Stimulated activated naive CD8-positive, alpha-beta T cell treated with anti-CD3 and anti-CD28 coated beads, Interleukin-15, Interleukin-2, amounts not matched to agents 100 ng/mL and 50 ng/mL, for 24 hours (primary cell): ENCODE results near the gene INO80E.
"Not testable (repeated sequence)": the region's sequence is repeated elsewhere in the genome, so short reads cannot be mapped to it uniquely, and the experiment has no call there.

ENCODE experiments used
- H3K27ac Mint-ChIP-seq: one replicate; pipeline ENCODE4 v1.8.0; 2021; ENCODE audit warnings: mild to moderate bottlenecking, mixed read lengths
- H3K27me3 Mint-ChIP-seq: one replicate; pipeline ENCODE4 v1.8.0; 2021; ENCODE audit warnings: mixed read lengths
- H3K36me3 Mint-ChIP-seq: one replicate; pipeline ENCODE4 v1.8.0; 2021; ENCODE audit warnings: low read depth, mixed read lengths
- H3K4me1 Mint-ChIP-seq: one replicate; pipeline ENCODE4 v1.8.0; 2021; ENCODE audit warnings: low read depth, mixed read lengths
- H3K4me3 Mint-ChIP-seq: one replicate; pipeline ENCODE4 v1.8.0; 2021; ENCODE audit warnings: mild to moderate bottlenecking, mixed read lengths
- H3K9me3 Mint-ChIP-seq: one replicate; pipeline ENCODE4 v1.8.0; 2021; ENCODE audit warnings: mixed read lengths

Gene INO80E, protein sequence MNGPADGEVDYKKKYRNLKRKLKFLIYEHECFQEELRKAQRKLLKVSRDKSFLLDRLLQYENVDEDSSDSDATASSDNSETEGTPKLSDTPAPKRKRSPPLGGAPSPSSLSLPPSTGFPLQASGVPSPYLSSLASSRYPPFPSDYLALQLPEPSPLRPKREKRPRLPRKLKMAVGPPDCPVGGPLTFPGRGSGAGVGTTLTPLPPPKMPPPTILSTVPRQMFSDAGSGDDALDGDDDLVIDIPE

DNA sequence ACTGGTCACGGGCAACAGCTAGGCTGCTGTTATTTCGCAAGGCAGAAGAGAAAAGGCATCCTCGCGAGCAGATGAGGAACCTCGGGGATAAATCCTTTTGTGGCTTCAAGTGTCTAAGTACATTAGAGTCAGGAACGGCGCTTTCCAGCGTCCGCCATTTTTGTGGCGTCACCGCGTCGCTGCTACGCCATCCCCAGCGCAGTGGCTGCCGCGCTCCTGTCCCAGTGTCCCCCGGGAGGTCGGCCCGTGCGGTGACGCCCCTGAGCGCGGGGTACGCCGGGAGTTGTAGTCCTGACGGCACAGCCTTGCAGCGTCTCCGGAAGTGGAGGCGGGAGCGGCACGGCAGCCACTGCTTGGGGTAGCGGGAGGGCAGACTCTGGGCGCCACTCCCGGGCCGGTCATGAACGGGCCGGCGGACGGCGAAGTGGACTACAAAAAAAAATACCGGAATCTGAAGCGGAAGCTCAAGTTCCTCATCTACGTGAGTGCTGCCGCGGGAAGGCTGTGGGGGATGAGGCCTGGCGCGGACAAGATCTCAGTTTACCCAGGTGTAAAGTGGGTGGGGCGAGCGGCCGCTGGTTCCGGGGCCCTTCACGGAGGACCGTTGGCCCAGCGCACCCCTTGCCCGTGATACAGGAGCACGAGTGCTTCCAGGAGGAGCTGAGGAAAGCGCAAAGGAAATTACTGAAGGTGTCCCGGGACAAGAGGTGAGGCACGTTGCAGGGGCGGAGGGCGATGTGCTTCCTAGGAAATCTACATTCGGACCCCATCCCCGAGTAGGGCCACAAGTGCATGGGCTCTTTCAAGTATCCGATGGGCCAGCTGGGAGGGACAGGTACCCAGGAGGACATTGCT, at the start of gene INO80E:
Gene INO80E (plus strand): TSS at position 331 of the 855 bp plus-strand sequence. CDS start 70 bp downstream, at position 401.
- Mint-ChIP-seq H3K4me1 (peaks cover 34% of the 10 kb centered on the region), H3K27me3 (no peaks in the 10 kb centered on the region), H3K9me3 (no peaks in the 10 kb centered on the region), H3K4me3 (peak within 1 kb of the TSS; percentile 97), H3K36me3 (peaks cover 37% of the 10 kb centered on the region), H3K27ac (peak within 1 kb of the TSS; percentile 99)

GRCh38 chr16:29947897-29948296, 48.1 kb upstream of the INO80E start:
- Mint-ChIP-seq H3K27ac (no peak overlapping the region), H3K4me1 (no peaks in the 10 kb centered on the region), H3K4me3 (no peak overlapping the region), H3K36me3 (no peaks in the 10 kb centered on the region), H3K9me3 (no peaks in the 10 kb centered on the region), H3K27me3 (no peaks in the 10 kb centered on the region)

- H3K9me3 Mint-ChIP-seq: no peaks in the 10 kb centered on the region
- H3K36me3 Mint-ChIP-seq: no peaks in the 10 kb centered on the region
- no peak overlapping the region for H3K4me3 Mint-ChIP-seq
- H3K27ac Mint-ChIP-seq: no peak overlapping the region
- no peaks in the 10 kb centered on the region for H3K4me1 Mint-ChIP-seq
- H3K27me3 Mint-ChIP-seq: no peaks in the 10 kb centered on the region
These were observed 45.1 kb upstream of the INO80E start for GRCh38 chr16:29950806-29951461.

GRCh38 chr16:29951625-29952365, 44.2 kb upstream of the INO80E start:
- Mint-ChIP-seq H3K4me3 (no peak overlapping the region), H3K27me3 (no peaks in the 10 kb centered on the region), H3K9me3 (no peaks in the 10 kb centered on the region), H3K4me1 (no peaks in the 10 kb centered on the region), H3K36me3 (no peaks in the 10 kb centered on the region), H3K27ac (no peak overlapping the region)

DNA sequence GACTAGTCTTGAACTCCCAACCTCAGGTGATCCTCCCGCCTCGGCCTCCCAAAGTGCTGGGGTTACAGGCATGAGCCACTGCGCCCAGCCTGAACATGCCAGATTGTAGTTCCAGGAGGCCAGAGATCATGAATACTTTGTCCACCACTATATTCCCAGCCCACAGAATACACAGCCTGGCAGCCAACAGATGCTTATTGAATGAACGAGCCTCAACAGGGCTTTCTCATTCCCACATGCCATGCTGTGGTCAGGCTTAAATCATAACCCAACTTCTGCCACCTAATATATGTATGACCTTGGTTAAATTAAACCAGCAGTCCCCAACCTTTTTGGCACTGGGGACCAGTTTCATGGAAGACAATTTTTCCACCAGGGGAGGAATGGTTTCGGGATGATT, 37.3 kb upstream of the INO80E start:
- no peak overlapping the region for H3K4me3 Mint-ChIP-seq
- no peaks in the 10 kb centered on the region for H3K27me3 Mint-ChIP-seq
- no peaks in the 10 kb centered on the region for H3K36me3 Mint-ChIP-seq
- peaks cover 19% of the 10 kb centered on the region for H3K4me1 Mint-ChIP-seq
- no peak overlapping the region for H3K27ac Mint-ChIP-seq
- no peaks in the 10 kb centered on the region for H3K9me3 Mint-ChIP-seq

GRCh38 chr16:29959293-29959692, 36.7 kb upstream of the INO80E start:
- Mint-ChIP-seq H3K4me1 (peaks cover 19% of the 10 kb centered on the region), H3K27ac (no peak overlapping the region), H3K36me3 (no peaks in the 10 kb centered on the region), H3K4me3 (no peak overlapping the region), H3K27me3 (no peaks in the 10 kb centered on the region), H3K9me3 (no peaks in the 10 kb centered on the region)

- H3K4me1 Mint-ChIP-seq: peaks cover 19% of the 10 kb centered on the region
- H3K27me3 Mint-ChIP-seq, H3K9me3 Mint-ChIP-seq, H3K36me3 Mint-ChIP-seq, H3K27ac Mint-ChIP-seq, H3K4me3 Mint-ChIP-seq: not testable (repeated sequence)
These were observed 36.2 kb upstream of the INO80E start for GRCh38 chr16:29959821-29960220.

DNA sequence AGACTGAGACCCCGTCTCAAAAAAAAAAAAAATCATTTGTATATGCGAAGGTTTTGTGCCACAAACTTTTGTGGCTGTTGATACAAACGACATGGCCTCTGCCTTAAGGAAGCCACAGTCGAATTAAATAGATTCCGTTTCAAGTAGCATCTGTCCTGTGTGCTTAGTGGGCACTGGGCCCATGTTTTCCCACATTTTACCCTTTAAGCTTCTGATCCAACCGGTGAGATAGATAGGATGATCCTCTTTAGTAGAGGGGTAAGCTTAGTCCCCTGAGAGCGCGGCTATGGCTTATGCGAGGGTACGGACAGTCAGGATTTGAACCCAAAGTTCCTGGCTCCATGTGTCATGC, 34.9 kb upstream of the INO80E start:
- peaks cover 4% of the 10 kb centered on the region for H3K36me3 Mint-ChIP-seq
- no peaks in the 10 kb centered on the region for H3K9me3 Mint-ChIP-seq
- peak overlapping the region; percentile 90 for H3K4me3 Mint-ChIP-seq
- no peaks in the 10 kb centered on the region for H3K27me3 Mint-ChIP-seq
- peaks cover 19% of the 10 kb centered on the region for H3K4me1 Mint-ChIP-seq
- H3K27ac Mint-ChIP-seq: peak overlapping the region; percentile 79

DNA sequence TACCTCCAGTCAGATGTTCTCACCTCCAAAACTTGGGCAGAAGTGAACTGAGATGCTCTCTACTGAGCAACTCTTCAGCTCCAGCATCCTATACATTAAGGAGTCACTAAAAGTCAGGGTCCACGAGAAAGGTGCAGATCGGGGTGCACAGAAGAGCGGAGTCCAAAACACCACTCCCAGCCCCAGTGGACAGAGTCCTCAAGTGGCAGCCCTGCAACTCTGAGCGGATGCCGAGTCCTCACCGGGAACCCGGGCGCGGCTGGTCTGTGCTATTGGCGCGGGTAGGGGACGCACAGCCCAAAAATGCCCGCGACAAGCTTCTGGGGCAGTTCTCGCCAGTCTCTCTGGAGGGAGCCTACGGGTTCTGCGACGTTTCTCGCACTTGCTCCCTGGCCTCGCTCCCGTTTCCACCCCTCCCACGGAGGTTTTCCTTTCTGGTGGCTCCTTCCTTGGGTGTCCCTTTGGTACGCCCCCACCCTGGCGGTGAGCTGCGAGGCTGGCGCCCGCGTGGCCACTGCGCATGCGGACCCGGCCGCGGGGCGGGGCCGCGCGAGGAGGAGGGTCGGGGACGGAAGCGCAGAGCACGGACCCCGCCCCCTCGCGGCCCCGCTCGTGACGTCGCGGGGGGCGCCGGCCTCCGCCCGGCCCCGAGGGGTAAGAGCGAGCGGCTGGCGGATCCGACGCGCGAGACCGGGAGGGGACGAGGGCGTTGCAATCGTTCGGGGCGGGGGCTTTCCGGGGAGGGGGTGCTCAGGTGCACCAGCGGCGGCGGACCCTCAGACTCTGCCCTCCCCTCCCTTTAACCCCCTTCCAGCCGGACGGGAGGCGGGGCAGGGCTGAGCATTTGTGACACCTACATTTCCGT, 34.3 kb upstream of the INO80E start, which contains the start of gene TMEM219:
Gene TMEM219 (plus strand): TSS at position 601 of the 865 bp plus-strand sequence. CDS start 1,065 bp downstream, outside the sequence.
- Mint-ChIP-seq H3K4me1 (peaks cover 19% of the 10 kb centered on the region), H3K27me3 (no peaks in the 10 kb centered on the region), H3K36me3 (peaks cover 4% of the 10 kb centered on the region)

DNA sequence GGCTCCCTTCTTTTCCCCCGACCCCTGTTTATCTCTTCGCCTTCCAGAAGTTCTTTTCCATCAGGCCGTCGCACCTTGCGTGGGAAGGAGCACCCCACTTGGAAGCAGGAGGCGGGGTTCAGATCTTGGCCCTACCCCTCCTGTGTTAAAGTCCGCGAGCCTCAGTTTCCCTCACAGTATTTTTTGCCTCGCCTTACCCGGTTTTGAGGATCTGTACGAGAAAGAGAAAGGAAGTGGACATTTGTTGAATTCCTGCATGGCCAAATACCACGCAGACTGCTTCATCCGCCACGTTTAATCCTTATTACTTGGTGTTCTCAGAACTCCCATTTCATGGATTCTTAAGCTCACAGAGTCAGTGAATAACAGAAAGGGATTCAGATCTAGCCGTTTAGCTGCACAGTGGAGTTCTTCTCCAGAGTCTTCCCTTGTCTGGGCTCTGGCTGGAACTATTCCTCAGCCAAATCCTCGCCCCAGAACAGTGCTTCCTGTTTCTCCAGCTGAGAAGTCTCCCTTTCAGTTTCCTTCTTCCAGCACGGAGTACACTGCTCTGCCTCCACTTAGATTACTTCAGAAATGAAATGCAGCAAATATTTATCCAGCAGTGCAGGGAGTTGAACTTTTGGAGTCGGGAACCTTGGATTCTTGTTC, 33.6 kb upstream of the INO80E start:
- peak overlapping the region; percentile 90 for H3K4me3 Mint-ChIP-seq
- H3K36me3 Mint-ChIP-seq: peaks cover 4% of the 10 kb centered on the region
- H3K27me3 Mint-ChIP-seq: no peaks in the 10 kb centered on the region
- H3K9me3 Mint-ChIP-seq: no peaks in the 10 kb centered on the region
- H3K27ac Mint-ChIP-seq: peak overlapping the region; percentile 86
- peaks cover 19% of the 10 kb centered on the region for H3K4me1 Mint-ChIP-seq

More for the DNA sequence above, 34.3 kb upstream of the INO80E start, which contains the start of gene TMEM219:
- no peaks in the 10 kb centered on the region for H3K9me3 Mint-ChIP-seq
- peak within 1 kb of the TSS; percentile 86 for H3K27ac Mint-ChIP-seq
- peak within 1 kb of the TSS; percentile 90 for H3K4me3 Mint-ChIP-seq

DNA sequence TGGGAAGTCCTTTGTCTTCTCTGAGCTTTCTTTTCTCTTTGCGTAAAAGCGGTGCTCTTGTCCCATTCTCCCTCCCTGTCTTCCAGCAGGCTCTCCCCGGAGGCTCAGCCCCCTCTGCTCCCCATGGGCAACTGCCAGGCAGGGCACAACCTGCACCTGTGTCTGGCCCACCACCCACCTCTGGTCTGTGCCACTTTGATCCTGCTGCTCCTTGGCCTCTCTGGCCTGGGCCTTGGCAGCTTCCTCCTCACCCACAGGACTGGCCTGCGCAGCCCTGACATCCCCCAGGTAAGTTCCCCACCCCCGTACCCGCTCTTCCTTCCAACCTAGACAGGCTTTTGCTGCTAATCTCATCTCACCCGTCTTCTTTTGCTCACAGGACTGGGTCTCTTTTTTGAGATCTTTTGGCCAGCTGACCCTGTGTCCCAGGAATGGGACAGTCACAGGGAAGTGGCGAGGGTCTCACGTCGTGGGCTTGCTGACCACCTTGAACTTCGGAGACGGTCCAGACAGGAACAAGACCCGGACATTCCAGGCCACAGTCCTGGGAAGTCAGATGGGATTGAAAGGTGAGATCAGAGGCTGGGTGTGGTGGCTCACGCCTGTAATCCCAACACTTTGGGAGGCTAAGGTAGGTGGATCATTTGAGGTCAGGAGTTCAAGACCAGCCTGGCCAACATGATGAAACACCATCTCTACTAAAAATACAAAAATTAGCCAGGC, 32.9 kb upstream of the INO80E start:
- Mint-ChIP-seq H3K4me3 (peak overlapping the region; percentile 90), H3K27me3 (no peaks in the 10 kb centered on the region), H3K27ac (peak overlapping the region; percentile 86), H3K9me3 (no peaks in the 10 kb centered on the region), H3K36me3 (peaks cover 6% of the 10 kb centered on the region), H3K4me1 (peaks cover 19% of the 10 kb centered on the region)

DNA sequence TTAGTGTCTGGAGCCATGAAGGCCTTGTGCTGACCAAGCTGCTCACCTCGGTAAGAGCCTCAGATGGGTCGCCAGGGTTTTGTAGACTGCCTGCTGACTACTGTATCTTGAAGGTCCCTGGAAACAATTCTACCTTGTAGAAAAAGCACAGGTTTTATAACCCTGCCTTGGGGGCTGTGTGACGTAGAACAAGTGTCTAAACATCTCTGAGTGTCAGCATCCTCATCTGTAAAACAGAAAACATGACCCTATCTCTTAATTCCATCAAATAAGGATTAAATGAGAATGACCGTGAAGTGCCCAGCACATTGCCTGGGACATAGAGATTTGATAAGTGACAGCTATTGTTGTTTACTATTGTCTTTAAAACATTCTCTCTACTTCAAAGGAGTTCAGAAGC, 27.8 kb upstream of the INO80E start:
- Mint-ChIP-seq H3K4me1 (peaks cover 8% of the 10 kb centered on the region), H3K27me3 (no peaks in the 10 kb centered on the region), H3K9me3 (peaks cover 5% of the 10 kb centered on the region), H3K4me3 (no peak overlapping the region), H3K36me3 (peaks cover 29% of the 10 kb centered on the region), H3K27ac (no peak overlapping the region)

- H3K4me1 Mint-ChIP-seq: peaks cover 26% of the 10 kb centered on the region
- H3K27me3 Mint-ChIP-seq: no peaks in the 10 kb centered on the region
- H3K9me3 Mint-ChIP-seq: peaks cover 6% of the 10 kb centered on the region
- no peak overlapping the region for H3K4me3 Mint-ChIP-seq
- no peak overlapping the region for H3K27ac Mint-ChIP-seq
- peaks cover 31% of the 10 kb centered on the region for H3K36me3 Mint-ChIP-seq
These were observed 24.7 kb upstream of the INO80E start for GRCh38 chr16:29971304-29971703.
